HL-60 (cell line): ENCODE results near the gene RNF135.

ENCODE experiments used
- DNase-seq, 2 experiments: peaks; one replicate each; pipeline ENCODE4 v3.0.0-alpha.2; 2010 to 2020; ENCODE audit warnings: low read depth in 1 of 2, low spot score in 1 of 2
- H3K27ac ChIP-seq: fragments of 250-450 bp; sonication (Bioruptor Pico); replicated peaks from 2 replicates; pipeline ENCODE4 v1.5.1; 2020; ENCODE audit warnings: mild to moderate bottlenecking, moderate library complexity
- H3K27me3 ChIP-seq: fragments of 250-450 bp; sonication (Bioruptor Pico); 2 replicates; pipeline ENCODE4 v1.5.1; 2021; ENCODE audit warnings: mild to moderate bottlenecking, moderate library complexity; ENCODE audit not compliant: insufficient read depth, poor library complexity, severe bottlenecking
- H3K4me3 ChIP-seq: replicated peaks from 2 replicates; pipeline ENCODE4 v1.5.1; 2011; ENCODE audit warnings: mild to moderate bottlenecking, control low read depth, low read length; ENCODE audit not compliant: insufficient read depth
- GABPA ChIP-seq: IDR thresholded peaks from 2 replicates; pipeline ENCODE4 v1.6.1; 2012; ENCODE audit warnings: low read depth
- POLR2AphosphoS5 ChIP-seq: IDR thresholded peaks from 2 replicates; pipeline ENCODE4 v1.6.1; 2012; ENCODE audit warnings: low read depth
- SPI1 ChIP-seq: IDR thresholded peaks from 2 replicates; pipeline ENCODE4 v1.6.1; 2012; ENCODE audit warnings: low read depth, mild to moderate bottlenecking, borderline replicate concordance
- long read RNA-seq: library from polyadenylated mRNA; unstranded; transcript quantifications from one replicate; pipeline ENCODE4 v2.0.0, GENCODE V29; 2020
- TF ChIP-seq, protein P1 (sequence below): IDR thresholded peaks from one replicate; pipeline ENCODE4 v1.5.1; 2011; ENCODE audit warnings: low read length, control low read depth, inconsistent platforms; ENCODE audit not compliant: insufficient read depth
- TF ChIP-seq, protein P2 (sequence below): IDR thresholded peaks from 2 replicates; pipeline ENCODE4 v1.6.1; 2012; ENCODE audit warnings: low read depth; ENCODE audit not compliant: insufficient replicate concordance

Gene RNF135, protein sequence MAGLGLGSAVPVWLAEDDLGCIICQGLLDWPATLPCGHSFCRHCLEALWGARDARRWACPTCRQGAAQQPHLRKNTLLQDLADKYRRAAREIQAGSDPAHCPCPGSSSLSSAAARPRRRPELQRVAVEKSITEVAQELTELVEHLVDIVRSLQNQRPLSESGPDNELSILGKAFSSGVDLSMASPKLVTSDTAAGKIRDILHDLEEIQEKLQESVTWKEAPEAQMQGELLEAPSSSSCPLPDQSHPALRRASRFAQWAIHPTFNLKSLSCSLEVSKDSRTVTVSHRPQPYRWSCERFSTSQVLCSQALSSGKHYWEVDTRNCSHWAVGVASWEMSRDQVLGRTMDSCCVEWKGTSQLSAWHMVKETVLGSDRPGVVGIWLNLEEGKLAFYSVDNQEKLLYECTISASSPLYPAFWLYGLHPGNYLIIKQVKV
- long read RNA-seq, transcript RNF135-201 (4 exons, 1,905 nt), result minor isoform, 60 of 228 reads
- long read RNA-seq, transcript RNF135-205 (6 exons, 2,098 nt), result minor isoform, 7 of 228 reads
- long read RNA-seq, transcript RNF135-202 (5 exons, 2,892 nt), result major isoform, 137 of 228 reads
- long read RNA-seq, partial matches to known transcripts, result 3 of 228 reads
- long read RNA-seq, other reads (novel, unspliced or antisense), result 19 of 228 reads

DNA sequence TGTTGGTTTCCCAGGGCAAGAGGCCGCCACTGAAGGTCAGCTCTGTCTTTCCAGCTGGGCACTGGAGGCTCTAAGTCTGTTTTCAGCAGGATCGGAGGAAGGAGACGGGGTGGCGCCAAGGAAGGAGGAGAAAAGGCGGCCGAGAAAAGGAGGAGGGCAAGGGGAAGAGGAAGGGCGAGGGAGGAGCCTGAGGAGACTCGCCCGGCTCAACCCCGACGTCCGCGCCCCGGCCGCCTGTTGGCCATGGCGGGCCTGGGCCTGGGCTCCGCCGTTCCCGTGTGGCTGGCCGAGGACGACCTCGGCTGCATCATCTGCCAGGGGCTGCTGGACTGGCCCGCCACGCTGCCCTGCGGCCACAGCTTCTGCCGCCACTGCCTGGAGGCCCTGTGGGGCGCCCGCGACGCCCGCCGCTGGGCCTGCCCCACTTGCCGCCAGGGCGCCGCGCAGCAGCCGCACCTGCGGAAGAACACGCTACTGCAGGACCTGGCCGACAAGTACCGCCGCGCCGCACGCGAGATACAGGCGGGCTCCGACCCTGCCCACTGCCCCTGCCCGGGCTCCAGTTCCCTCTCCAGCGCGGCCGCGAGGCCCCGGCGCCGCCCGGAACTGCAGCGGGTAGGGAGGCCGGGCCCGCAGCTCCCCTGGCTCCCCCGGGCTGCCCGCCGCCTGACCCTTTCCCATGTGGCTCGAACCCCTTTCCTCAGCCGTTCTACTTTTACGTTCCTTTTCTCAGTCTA is at the start of gene RNF135:
Gene RNF135 (plus strand): TSS at position 209 of the 737 bp plus-strand sequence. CDS start 35 bp downstream, at position 244.
- Histone ChIP-seq H3K27ac (peak within 1 kb of the TSS; percentile 89), H3K4me3 (peak within 1 kb of the TSS; percentile 38), H3K27me3 (no peaks in the 10 kb centered on the region)
- TF ChIP-seq POLR2AphosphoS5, result peak; percentile 86
- TF ChIP-seq SPI1, result peak; percentile 57; the same call in 1 of the 2 replicates
- no peak for TF ChIP-seq GABPA
- TF ChIP-seq, protein P1, sequence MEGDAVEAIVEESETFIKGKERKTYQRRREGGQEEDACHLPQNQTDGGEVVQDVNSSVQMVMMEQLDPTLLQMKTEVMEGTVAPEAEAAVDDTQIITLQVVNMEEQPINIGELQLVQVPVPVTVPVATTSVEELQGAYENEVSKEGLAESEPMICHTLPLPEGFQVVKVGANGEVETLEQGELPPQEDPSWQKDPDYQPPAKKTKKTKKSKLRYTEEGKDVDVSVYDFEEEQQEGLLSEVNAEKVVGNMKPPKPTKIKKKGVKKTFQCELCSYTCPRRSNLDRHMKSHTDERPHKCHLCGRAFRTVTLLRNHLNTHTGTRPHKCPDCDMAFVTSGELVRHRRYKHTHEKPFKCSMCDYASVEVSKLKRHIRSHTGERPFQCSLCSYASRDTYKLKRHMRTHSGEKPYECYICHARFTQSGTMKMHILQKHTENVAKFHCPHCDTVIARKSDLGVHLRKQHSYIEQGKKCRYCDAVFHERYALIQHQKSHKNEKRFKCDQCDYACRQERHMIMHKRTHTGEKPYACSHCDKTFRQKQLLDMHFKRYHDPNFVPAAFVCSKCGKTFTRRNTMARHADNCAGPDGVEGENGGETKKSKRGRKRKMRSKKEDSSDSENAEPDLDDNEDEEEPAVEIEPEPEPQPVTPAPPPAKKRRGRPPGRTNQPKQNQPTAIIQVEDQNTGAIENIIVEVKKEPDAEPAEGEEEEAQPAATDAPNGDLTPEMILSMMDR, result no peak
- TF ChIP-seq, protein P2, sequence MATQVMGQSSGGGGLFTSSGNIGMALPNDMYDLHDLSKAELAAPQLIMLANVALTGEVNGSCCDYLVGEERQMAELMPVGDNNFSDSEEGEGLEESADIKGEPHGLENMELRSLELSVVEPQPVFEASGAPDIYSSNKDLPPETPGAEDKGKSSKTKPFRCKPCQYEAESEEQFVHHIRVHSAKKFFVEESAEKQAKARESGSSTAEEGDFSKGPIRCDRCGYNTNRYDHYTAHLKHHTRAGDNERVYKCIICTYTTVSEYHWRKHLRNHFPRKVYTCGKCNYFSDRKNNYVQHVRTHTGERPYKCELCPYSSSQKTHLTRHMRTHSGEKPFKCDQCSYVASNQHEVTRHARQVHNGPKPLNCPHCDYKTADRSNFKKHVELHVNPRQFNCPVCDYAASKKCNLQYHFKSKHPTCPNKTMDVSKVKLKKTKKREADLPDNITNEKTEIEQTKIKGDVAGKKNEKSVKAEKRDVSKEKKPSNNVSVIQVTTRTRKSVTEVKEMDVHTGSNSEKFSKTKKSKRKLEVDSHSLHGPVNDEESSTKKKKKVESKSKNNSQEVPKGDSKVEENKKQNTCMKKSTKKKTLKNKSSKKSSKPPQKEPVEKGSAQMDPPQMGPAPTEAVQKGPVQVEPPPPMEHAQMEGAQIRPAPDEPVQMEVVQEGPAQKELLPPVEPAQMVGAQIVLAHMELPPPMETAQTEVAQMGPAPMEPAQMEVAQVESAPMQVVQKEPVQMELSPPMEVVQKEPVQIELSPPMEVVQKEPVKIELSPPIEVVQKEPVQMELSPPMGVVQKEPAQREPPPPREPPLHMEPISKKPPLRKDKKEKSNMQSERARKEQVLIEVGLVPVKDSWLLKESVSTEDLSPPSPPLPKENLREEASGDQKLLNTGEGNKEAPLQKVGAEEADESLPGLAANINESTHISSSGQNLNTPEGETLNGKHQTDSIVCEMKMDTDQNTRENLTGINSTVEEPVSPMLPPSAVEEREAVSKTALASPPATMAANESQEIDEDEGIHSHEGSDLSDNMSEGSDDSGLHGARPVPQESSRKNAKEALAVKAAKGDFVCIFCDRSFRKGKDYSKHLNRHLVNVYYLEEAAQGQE, result no peak
- DNase-seq, result peak; percentile 73 to 85

DNA sequence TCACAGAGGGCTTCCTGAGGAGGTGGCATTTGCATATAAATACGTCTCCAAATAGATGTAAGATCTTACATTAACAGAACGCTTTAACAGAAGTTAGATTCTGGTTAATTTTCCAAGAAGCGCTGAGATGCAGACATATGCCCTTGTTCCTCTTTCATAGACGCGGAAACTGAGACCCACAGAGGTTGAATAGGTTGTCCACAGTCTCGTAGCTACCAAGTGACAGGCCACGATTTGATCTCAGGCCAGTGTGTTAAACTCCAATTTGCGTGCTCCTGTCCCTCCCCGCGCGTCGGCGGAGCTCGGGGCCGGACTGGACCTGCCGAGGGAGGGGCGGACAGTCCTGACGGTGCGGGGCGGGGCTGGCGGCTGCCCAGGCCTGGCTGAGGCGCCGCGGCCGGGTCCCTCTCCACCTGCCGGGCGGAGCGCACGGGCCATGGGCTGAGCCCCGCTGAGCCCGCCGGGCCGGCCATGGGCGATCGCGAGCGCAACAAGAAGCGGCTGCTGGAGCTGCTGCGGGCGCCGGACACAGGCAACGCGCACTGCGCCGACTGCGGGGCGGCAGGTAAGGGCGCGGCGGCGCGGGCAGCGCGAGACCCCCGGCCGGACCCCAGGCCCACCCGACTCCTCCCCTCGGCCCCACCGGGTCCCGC is 49.2 kb upstream of the RNF135 start, which contains the start of gene ADAP2:
Gene ADAP2 (plus strand): TSS at position 402 of the 653 bp plus-strand sequence. CDS start 70 bp downstream, at position 472.
- H3K27ac ChIP-seq, result no peak within 1 kb of the TSS
- peak in 1 of 2 experiments; percentile 56 for DNase-seq
- H3K4me3 ChIP-seq, result peak within 1 kb of the TSS; percentile 41
- peaks cover 16% of the 10 kb centered on the region for H3K27me3 ChIP-seq
- TF ChIP-seq GABPA (no peak), SPI1 (no peak; the same call in 1 of the 2 replicates)
- TF ChIP-seq, protein P1, result no peak

DNA sequence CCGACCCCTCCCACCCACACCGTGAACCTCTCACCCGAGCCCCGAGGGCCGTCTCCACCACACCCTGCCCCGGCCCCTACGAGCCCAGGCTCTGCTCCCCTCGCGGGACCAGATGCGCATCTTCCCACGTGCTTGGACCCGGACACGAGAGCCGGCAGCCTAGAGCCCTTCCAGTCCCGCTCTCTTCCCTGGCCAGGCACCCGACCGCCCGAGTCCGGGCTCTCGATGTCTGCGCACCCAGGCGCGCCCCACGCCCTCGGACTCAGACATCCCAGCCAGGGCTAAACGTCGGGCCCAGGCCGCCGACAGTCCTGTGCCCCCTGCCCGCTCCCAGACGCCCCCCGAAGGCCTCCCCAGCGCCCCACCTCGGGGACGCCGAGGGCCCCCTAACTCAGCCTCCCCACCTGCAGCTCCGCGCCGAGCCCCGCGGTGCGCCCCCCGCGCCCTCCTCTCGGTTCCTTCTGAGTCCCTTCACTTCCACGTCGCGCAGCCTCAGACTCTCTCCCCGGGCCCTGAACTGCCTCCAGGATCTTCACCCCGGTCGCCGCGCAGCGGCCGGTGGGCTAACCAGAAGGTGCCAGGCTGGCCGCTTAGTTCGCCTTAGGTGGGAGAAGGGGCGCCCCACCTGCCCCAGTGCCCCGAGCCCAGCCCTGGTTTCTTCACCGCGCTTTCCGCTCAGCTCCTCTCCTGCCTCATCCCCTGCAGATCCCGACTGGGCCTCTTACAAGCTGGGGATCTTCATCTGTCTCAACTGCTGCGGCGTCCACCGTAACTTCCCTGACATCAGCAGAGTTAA is 48.4 kb upstream of the RNF135 start:
- TF ChIP-seq, protein P1, result no peak
- TF ChIP-seq, protein P2, result no peak
- TF ChIP-seq POLR2AphosphoS5, result no peak
- TF ChIP-seq GABPA, result no peak
- TF ChIP-seq SPI1, result no peak
- Histone ChIP-seq H3K27ac (no peak overlapping the region), H3K27me3 (peaks cover 16% of the 10 kb centered on the region), H3K4me3 (peak overlapping the region; percentile 41)
- no peak for DNase-seq
